ENCODE measurements around the gene HHAT.
A peak's percentile ranks its signal among the peaks of the same experiment; 100 is the strongest.

Gene HHAT

GRCh38 chr1:210532223-210532598 lies 203.5 kb downstream of the HHAT start:
- Mint-ChIP-seq H3K27me3 (no peaks in the 10 kb centered on the region), H3K9me3 (no peaks in the 10 kb centered on the region)

GRCh38 chr1:210535761-210536160 lies 207.1 kb downstream of the HHAT start:
- no peaks in the 10 kb centered on the region for H3K4me1 Mint-ChIP-seq
- ATAC-seq (ENCODE audit: low read depth): no peak
- no peak overlapping the region for H3K27ac Mint-ChIP-seq
- no peak overlapping the region for H3K4me3 Mint-ChIP-seq
- peaks cover 10% of the 10 kb centered on the region for H3K36me3 Mint-ChIP-seq
- no peaks in the 10 kb centered on the region for H3K27me3 Mint-ChIP-seq
- H3K9me3 Mint-ChIP-seq: no peaks in the 10 kb centered on the region
- no peak for DNase-seq (ENCODE audit: low spot score in 2 of 2)

More at GRCh38 chr1:210532223-210532598, 203.5 kb downstream of the HHAT start:
- no peak for ATAC-seq (ENCODE audit: low read depth)
- no peak for DNase-seq (ENCODE audit: low spot score in 2 of 2)
- peaks cover 15% of the 10 kb centered on the region for H3K36me3 Mint-ChIP-seq
- no peak overlapping the region for H3K4me3 Mint-ChIP-seq
- H3K27ac Mint-ChIP-seq: no peak overlapping the region
- no peaks in the 10 kb centered on the region for H3K4me1 Mint-ChIP-seq

- no peaks in the 10 kb centered on the region for H3K9me3 Mint-ChIP-seq
- no peaks in the 10 kb centered on the region for H3K27me3 Mint-ChIP-seq
- H3K27ac Mint-ChIP-seq: no peak overlapping the region
- H3K4me3 Mint-ChIP-seq: no peak overlapping the region
- ATAC-seq (ENCODE audit: low read depth) (no peak), DNase-seq (ENCODE audit: low spot score in 2 of 2) (no peak)
- no peaks in the 10 kb centered on the region for H3K4me1 Mint-ChIP-seq
- peaks cover 8% of the 10 kb centered on the region for H3K36me3 Mint-ChIP-seq
These were observed 207.7 kb downstream of the HHAT start for GRCh38 chr1:210536254-210536961.

GRCh38 chr1:210540288-210540687 lies 211.6 kb downstream of the HHAT start:
- H3K4me3 Mint-ChIP-seq: no peak overlapping the region
- H3K4me1 Mint-ChIP-seq: peaks cover 3% of the 10 kb centered on the region
- H3K27me3 Mint-ChIP-seq: no peaks in the 10 kb centered on the region

DNA sequence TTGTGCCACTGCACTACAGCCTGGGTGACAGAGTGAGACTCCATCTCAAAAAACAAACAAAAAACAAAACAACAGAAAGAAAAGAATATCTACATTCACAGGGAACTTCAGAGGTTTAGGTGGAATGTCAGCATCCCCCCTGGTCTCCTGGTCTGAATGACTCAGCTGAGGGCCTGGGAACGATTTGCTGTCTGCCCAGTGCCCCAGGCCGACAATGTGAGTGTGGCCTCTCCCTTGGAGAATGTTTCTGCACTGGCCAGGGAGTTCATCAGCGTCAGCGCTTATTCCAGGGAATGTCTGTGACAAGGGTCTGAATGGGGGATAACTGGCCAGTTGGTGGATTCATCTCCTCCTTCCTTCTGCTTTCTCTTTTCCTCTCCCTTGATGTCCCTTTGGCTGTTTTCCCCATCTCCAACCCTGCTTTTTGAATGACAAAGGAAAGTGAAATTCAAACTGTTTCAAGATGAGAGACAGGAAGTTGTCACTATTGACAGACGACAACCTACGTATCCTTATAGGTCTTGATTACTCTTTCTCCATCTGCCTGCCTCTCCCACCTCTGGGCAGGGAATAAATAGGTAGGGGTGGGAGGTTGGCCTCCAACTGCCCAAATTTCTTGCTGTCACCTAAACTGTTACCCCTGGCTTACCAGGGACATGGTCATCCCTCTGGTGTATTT lies 213.1 kb downstream of the HHAT start:
- Mint-ChIP-seq H3K27me3 (peaks cover 3% of the 10 kb centered on the region), H3K27ac (no peak overlapping the region), H3K9me3 (peaks cover 2% of the 10 kb centered on the region), H3K36me3 (peaks cover 19% of the 10 kb centered on the region), H3K4me3 (no peak overlapping the region), H3K4me1 (peaks cover 3% of the 10 kb centered on the region)
- ATAC-seq (ENCODE audit: low read depth) (no peak), DNase-seq (ENCODE audit: low spot score in 2 of 2) (no peak)

More at GRCh38 chr1:210540288-210540687, 211.6 kb downstream of the HHAT start:
- H3K36me3 Mint-ChIP-seq: peaks cover 7% of the 10 kb centered on the region
- no peaks in the 10 kb centered on the region for H3K9me3 Mint-ChIP-seq
- no peak for ATAC-seq (ENCODE audit: low read depth)
- DNase-seq (ENCODE audit: low spot score in 2 of 2): no peak
- no peak overlapping the region for H3K27ac Mint-ChIP-seq

- peaks cover under 1% of the 10 kb centered on the region for H3K4me1 Mint-ChIP-seq
- H3K36me3 Mint-ChIP-seq: peaks cover 16% of the 10 kb centered on the region
- no peak for DNase-seq (ENCODE audit: low spot score in 2 of 2)
- no peaks in the 10 kb centered on the region for H3K9me3 Mint-ChIP-seq
- no peaks in the 10 kb centered on the region for H3K27me3 Mint-ChIP-seq
- H3K4me3 Mint-ChIP-seq: no peak overlapping the region
- no peak for ATAC-seq (ENCODE audit: low read depth)
- H3K27ac Mint-ChIP-seq: no peak overlapping the region
These were observed 223.2 kb downstream of the HHAT start for GRCh38 chr1:210551899-210552298.

GRCh38 chr1:210553711-210554110 lies 225.0 kb downstream of the HHAT start:
- peaks cover 17% of the 10 kb centered on the region for H3K36me3 Mint-ChIP-seq
- ATAC-seq (ENCODE audit: low read depth): no peak

GRCh38 chr1:210554382-210554781 lies 225.7 kb downstream of the HHAT start:
- H3K27me3 Mint-ChIP-seq: no peaks in the 10 kb centered on the region
- DNase-seq (ENCODE audit: low spot score in 2 of 2) (no peak), ATAC-seq (ENCODE audit: low read depth) (no peak)
- peaks cover 2% of the 10 kb centered on the region for H3K4me1 Mint-ChIP-seq
- H3K27ac Mint-ChIP-seq: no peak overlapping the region
- peaks cover 16% of the 10 kb centered on the region for H3K36me3 Mint-ChIP-seq
- H3K4me3 Mint-ChIP-seq: no peak overlapping the region
- no peaks in the 10 kb centered on the region for H3K9me3 Mint-ChIP-seq

More at GRCh38 chr1:210553711-210554110, 225.0 kb downstream of the HHAT start:
- Mint-ChIP-seq H3K4me3 (no peak overlapping the region), H3K9me3 (no peaks in the 10 kb centered on the region), H3K27me3 (no peaks in the 10 kb centered on the region), H3K4me1 (peaks cover 2% of the 10 kb centered on the region), H3K27ac (no peak overlapping the region)
- DNase-seq (ENCODE audit: low spot score in 2 of 2): no peak

DNA sequence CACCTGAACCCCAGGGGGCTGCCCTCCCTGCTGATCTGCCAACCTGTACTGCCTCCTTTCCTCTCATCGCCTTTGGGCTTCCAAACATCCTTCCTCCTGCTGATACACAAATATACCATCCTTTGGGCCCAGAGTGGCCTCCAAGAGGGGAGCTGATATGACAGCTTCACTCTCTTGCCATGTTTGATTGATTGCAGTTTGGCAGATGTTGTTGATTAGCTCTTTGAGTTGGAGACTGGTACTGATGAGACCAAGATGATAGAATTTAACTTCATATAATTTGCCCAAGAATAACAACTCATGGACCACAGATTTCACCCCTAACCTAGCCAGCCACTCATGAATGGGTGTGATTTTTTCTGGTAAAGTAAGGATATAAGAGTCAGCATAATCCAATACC lies 227.8 kb downstream of the HHAT start:
- DNase-seq (ENCODE audit: low spot score in 2 of 2): no peak
- H3K27ac Mint-ChIP-seq: peak overlapping the region; percentile 7
- no peaks in the 10 kb centered on the region for H3K27me3 Mint-ChIP-seq
- peaks cover 2% of the 10 kb centered on the region for H3K4me1 Mint-ChIP-seq
- H3K36me3 Mint-ChIP-seq: peaks cover 13% of the 10 kb centered on the region
- ATAC-seq (ENCODE audit: low read depth): no peak
- H3K4me3 Mint-ChIP-seq: no peak overlapping the region
- no peaks in the 10 kb centered on the region for H3K9me3 Mint-ChIP-seq

DNA sequence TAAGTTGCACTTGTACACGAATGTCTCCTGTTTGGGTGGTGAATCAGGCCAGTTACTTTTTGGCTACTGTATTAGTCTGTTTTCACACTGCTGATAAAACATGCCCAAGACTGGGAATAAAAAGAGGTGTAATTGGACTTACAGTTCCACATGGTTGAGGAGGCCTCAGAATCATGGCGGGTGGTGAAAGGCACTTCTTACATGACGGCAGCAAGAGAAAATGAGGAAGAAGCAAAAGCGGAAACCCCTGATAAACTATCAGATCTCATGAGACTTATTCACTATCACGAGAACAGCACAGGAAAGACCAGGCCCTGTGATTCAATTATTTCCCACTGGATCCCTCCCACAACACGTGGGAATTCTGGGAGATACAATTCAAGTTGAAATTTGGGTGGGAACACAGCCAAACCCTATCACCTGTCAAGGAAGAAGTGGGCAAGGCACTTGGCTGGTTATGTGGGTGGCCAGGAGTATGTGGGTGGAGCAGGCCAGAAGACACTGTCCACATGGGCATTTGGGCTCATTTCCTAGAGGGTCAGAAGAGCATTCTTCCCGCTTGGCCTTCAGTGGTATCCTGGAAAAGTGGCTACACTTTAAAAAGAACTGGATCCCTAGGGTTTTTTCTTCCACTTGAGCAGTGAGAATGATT lies 228.8 kb downstream of the HHAT start:
- H3K4me3 Mint-ChIP-seq: no peak overlapping the region
- H3K27ac Mint-ChIP-seq: no peak overlapping the region
- H3K4me1 Mint-ChIP-seq: peaks cover 2% of the 10 kb centered on the region

DNA sequence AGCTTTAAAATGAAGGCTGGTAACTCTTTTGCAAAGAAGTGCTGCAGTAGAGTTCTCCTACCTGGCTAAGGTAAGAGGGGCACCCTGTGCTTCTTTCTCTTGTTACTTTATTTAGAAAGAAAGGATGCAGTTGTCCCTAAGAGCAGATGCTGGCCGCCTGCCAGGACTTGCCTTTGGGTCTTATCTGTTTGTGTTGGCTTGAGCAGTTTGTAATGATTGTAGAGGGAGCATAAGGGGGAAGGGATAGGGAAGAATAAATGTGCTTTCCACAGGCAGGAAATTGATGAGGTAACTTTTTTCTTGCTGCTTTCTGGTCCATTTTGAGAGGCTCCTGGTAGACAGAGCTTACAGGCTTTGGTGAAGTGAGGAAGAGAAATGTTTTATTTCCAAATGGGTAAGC lies 229.6 kb downstream of the HHAT start:
- peaks cover 2% of the 10 kb centered on the region for H3K4me1 Mint-ChIP-seq
- DNase-seq (ENCODE audit: low spot score in 2 of 2) (no peak), ATAC-seq (ENCODE audit: low read depth) (no peak)
- no peak overlapping the region for H3K27ac Mint-ChIP-seq
- H3K36me3 Mint-ChIP-seq: peaks cover 15% of the 10 kb centered on the region
- no peak overlapping the region for H3K4me3 Mint-ChIP-seq
- H3K9me3 Mint-ChIP-seq: no peaks in the 10 kb centered on the region
- no peaks in the 10 kb centered on the region for H3K27me3 Mint-ChIP-seq

More for the DNA sequence above, 228.8 kb downstream of the HHAT start:
- Mint-ChIP-seq H3K9me3 (no peaks in the 10 kb centered on the region), H3K27me3 (no peaks in the 10 kb centered on the region), H3K36me3 (peaks cover 14% of the 10 kb centered on the region)
- DNase-seq (ENCODE audit: low spot score in 2 of 2): no peak
- no peak for ATAC-seq (ENCODE audit: low read depth)

- no peak for DNase-seq (ENCODE audit: low spot score in 2 of 2)
- Mint-ChIP-seq H3K36me3 (peaks cover 11% of the 10 kb centered on the region), H3K9me3 (no peaks in the 10 kb centered on the region), H3K4me3 (no peak overlapping the region), H3K27ac (no peak overlapping the region), H3K27me3 (no peaks in the 10 kb centered on the region), H3K4me1 (no peaks in the 10 kb centered on the region)
- no peak for ATAC-seq (ENCODE audit: low read depth)
These were observed 236.6 kb downstream of the HHAT start for GRCh38 chr1:210565306-210565705.

- ATAC-seq (ENCODE audit: low read depth) (no peak), DNase-seq (ENCODE audit: low spot score in 2 of 2) (no peak)
- Mint-ChIP-seq H3K36me3 (peaks cover 13% of the 10 kb centered on the region), H3K27ac (no peak overlapping the region), H3K4me1 (no peaks in the 10 kb centered on the region), H3K9me3 (no peaks in the 10 kb centered on the region), H3K27me3 (no peaks in the 10 kb centered on the region), H3K4me3 (no peak overlapping the region)
These were observed 239.9 kb downstream of the HHAT start for GRCh38 chr1:210568631-210569030.

GRCh38 chr1:210570116-210570515 lies 241.4 kb downstream of the HHAT start:
- H3K4me3 Mint-ChIP-seq: no peak overlapping the region
- DNase-seq (ENCODE audit: low spot score in 2 of 2) (no peak), ATAC-seq (ENCODE audit: low read depth) (no peak)
- no peak overlapping the region for H3K27ac Mint-ChIP-seq
- H3K36me3 Mint-ChIP-seq: peaks cover 16% of the 10 kb centered on the region
- H3K4me1 Mint-ChIP-seq: no peaks in the 10 kb centered on the region
- no peaks in the 10 kb centered on the region for H3K9me3 Mint-ChIP-seq
- no peaks in the 10 kb centered on the region for H3K27me3 Mint-ChIP-seq

All from memory B cell (primary cell).